Endodermal cell (in vitro differentiated cells): ENCODE measurements around the gene TYROBP. TPM values are rescaled to one million over a fixed set of nuclear protein-coding genes. Genes with fewer than 3 reads are reported as not detected.

Experiments used
- DNase-seq: peaks from one replicate; pipeline ENCODE4 v3.0.0-alpha.2; 2017
- H3K27ac ChIP-seq: 2 replicates; pipeline ENCODE4 v1.5.1; 2013; ENCODE audit warnings: mild to moderate bottlenecking, low read depth, low read length, moderate library complexity
- H3K27me3 ChIP-seq: 2 replicates; pipeline ENCODE4 v1.6.1; 2013; ENCODE audit warnings: mild to moderate bottlenecking, low read length, moderate library complexity; ENCODE audit not compliant: insufficient read depth, control insufficient read depth, poor library complexity, severe bottlenecking
- H3K36me3 ChIP-seq: 2 replicates; pipeline ENCODE4 v1.7.0; 2013; ENCODE audit warnings: mild to moderate bottlenecking, low read length, moderate library complexity; ENCODE audit not compliant: control insufficient read depth, insufficient read depth
- H3K4me1 ChIP-seq: one replicate; pipeline ENCODE4 v1.7.0; 2013; ENCODE audit warnings: low read length; ENCODE audit not compliant: control insufficient read depth, insufficient read depth
- H3K4me3 ChIP-seq: 2 replicates; pipeline ENCODE4 v1.5.1; 2013; ENCODE audit warnings: mild to moderate bottlenecking, low read length, moderate library complexity
- H3K9ac ChIP-seq: 2 replicates; pipeline ENCODE4 v1.6.1; 2013; ENCODE audit warnings: mild to moderate bottlenecking, low read length, moderate library complexity; ENCODE audit not compliant: poor library complexity, severe bottlenecking; ENCODE audit errors: extremely low read depth
- H3K9me3 ChIP-seq: 2 replicates; pipeline ENCODE4 v1.6.1; 2013; ENCODE audit warnings: mild to moderate bottlenecking, low read length, moderate library complexity; ENCODE audit not compliant: control insufficient read depth
- H3K27ac Mint-ChIP-seq: 2 replicates; pipeline ENCODE4 v1.8.0; 2020; ENCODE audit warnings: mixed read lengths
- H3K27me3 Mint-ChIP-seq: 2 replicates; pipeline ENCODE4 v1.8.0; 2021; ENCODE audit warnings: mild to moderate bottlenecking, mixed read lengths; ENCODE audit not compliant: insufficient read depth
- H3K36me3 Mint-ChIP-seq: 2 replicates; pipeline ENCODE4 v1.8.0; 2020; ENCODE audit warnings: low read depth, mixed read lengths
- H3K4me1 Mint-ChIP-seq: 2 replicates; pipeline ENCODE4 v1.8.0; 2020; ENCODE audit warnings: mixed read lengths
- H3K4me3 Mint-ChIP-seq: 2 replicates; pipeline ENCODE4 v1.8.0; 2020; ENCODE audit warnings: mild to moderate bottlenecking, moderate library complexity, mixed read lengths
- H3K9me3 Mint-ChIP-seq: 2 replicates; pipeline ENCODE4 v1.8.0; 2020; ENCODE audit warnings: mild to moderate bottlenecking, mixed read lengths
- CTCF ChIP-seq: fragments of 200-600 bp; sonication (generic); conservative IDR thresholded peaks from 2 replicates; pipeline ENCODE4 v1.5.0; 2021; ENCODE audit warnings: antibody characterized with exemption, mild to moderate bottlenecking
- WGBS, 2 experiments: methylation state at CpG; one replicate each; pipeline versions ENCODE4 v1.1.5 to v1.1.7; 2013; ENCODE audit warnings: missing lambda C conversion rate in 2 of 2, mixed read lengths in 1 of 2; ENCODE audit not compliant: insufficient coverage in 1 of 2, insufficient read length in 1 of 2; 5-methylcytosine and 5-hydroxymethylcytosine counted together
- total RNA-seq, 2 donors: library from RNA; stranded (reverse); fragmentation: NEBNext Ultra II Directional in 1 of 2; extraction: Animal tissue kit (Norgen Biotek cat#: 25700) in 1 of 2; gene quantifications; 2 replicates in 1 of 2; 3 replicates in 1 of 2; pipeline ENCODE4 v1.2.1, GENCODE V29; 2021

The TYROBP gene
- total RNA-seq, 2 donors from 2014 or later, result not detected

GRCh38 chr19:35938282-35939224 is 30.5 kb upstream of the TYROBP start:
- 93 to 95% methylated on average over 10 to 13 of the region's 13 CpGs for WGBS, 2 experiments
- H3K9me3 Mint-ChIP-seq, result no peaks in the 10 kb centered on the region
- no peak for DNase-seq
- no peaks in the 10 kb centered on the region for H3K27me3 Mint-ChIP-seq
- Histone ChIP-seq H3K36me3 (peaks cover 3% of the 10 kb centered on the region), H3K4me1 (peaks cover 6% of the 10 kb centered on the region), H3K27ac (no peak overlapping the region), H3K4me3 (peak overlapping the region; percentile 87), H3K27me3 (no peaks in the 10 kb centered on the region), H3K9me3 (no peaks in the 10 kb centered on the region), H3K9ac (no peak overlapping the region)
- no peak overlapping the region for H3K27ac Mint-ChIP-seq
- H3K36me3 Mint-ChIP-seq, result peaks cover 16% of the 10 kb centered on the region
- peak overlapping the region; percentile 61 for H3K4me3 Mint-ChIP-seq
- H3K4me1 Mint-ChIP-seq, result peaks cover 23% of the 10 kb centered on the region
- TF ChIP-seq CTCF, result no peak

- Mint-ChIP-seq H3K4me1 (peaks cover 23% of the 10 kb centered on the region), H3K36me3 (peaks cover 9% of the 10 kb centered on the region), H3K27ac (no peak overlapping the region), H3K27me3 (no peaks in the 10 kb centered on the region), H3K9me3 (no peaks in the 10 kb centered on the region), H3K4me3 (peak overlapping the region; percentile 61)
- DNase-seq, result peak; percentile 57
- Histone ChIP-seq H3K27me3 (no peaks in the 10 kb centered on the region), H3K4me3 (peak overlapping the region; percentile 87), H3K36me3 (peaks cover 3% of the 10 kb centered on the region), H3K27ac (no peak overlapping the region), H3K9ac (peak overlapping the region; percentile 71), H3K4me1 (peaks cover 6% of the 10 kb centered on the region), H3K9me3 (no peaks in the 10 kb centered on the region)
- TF ChIP-seq CTCF, result no peak
- WGBS, 2 experiments, result 78 to 80% methylated on average over 12 to 14 of the region's 14 CpGs
Measured at GRCh38 chr19:35937345-35938281, 29.5 kb upstream of the TYROBP start.

DNA sequence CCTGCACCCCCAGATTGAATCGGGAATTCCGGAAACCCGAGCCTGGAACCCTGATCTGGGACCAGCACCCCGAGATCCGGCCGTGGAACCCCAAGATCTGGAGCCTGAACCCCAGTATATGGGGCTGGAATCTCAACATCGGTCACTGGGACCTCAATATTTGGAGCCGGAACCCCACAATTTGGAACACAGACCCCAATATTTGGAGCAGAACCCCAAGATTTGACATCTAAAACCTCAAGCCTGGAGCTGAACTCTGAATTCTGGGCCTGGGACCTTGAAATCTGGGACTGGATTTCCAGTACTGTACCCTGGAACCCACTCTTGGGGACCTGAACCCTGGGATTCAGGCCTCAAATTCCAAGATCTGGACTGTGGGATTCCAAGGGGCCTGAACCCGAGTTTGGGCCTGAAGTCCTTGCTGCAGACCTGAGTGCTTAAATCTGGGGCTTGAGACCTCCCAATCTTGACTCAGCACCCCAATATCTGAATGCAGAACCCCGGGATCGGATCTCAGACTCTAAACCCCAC is 28.7 kb upstream of the TYROBP start:
- Mint-ChIP-seq H3K4me1 (peaks cover 23% of the 10 kb centered on the region), H3K9me3 (no peaks in the 10 kb centered on the region), H3K27me3 (no peaks in the 10 kb centered on the region), H3K4me3 (peak overlapping the region; percentile 61), H3K27ac (no peak overlapping the region), H3K36me3 (peaks cover 5% of the 10 kb centered on the region)
- no peak for DNase-seq
- H3K9ac ChIP-seq, result peak overlapping the region; percentile 71
- no peak for TF ChIP-seq CTCF
- H3K27me3 ChIP-seq, result no peaks in the 10 kb centered on the region
- H3K36me3 ChIP-seq, result no peaks in the 10 kb centered on the region
- no peak overlapping the region for H3K27ac ChIP-seq
- no peaks in the 10 kb centered on the region for H3K9me3 ChIP-seq
- H3K4me3 ChIP-seq, result peak overlapping the region; percentile 87
- peaks cover 6% of the 10 kb centered on the region for H3K4me1 ChIP-seq
- 28 to 32% methylated on average over 9 to 11 of the region's 11 CpGs for WGBS, 2 experiments
